Activated CD8-positive, alpha-beta memory T cell treated with anti-CD3 and anti-CD28 coated beads, Interleukin-2, amount 50 U/mL, for 4 hours (primary cell): ENCODE data around the gene VCP.

Source experiments
- DNase-seq: peaks from one replicate; pipeline ENCODE4 v3.0.0-alpha.2; 2020

The VCP gene

DNA sequence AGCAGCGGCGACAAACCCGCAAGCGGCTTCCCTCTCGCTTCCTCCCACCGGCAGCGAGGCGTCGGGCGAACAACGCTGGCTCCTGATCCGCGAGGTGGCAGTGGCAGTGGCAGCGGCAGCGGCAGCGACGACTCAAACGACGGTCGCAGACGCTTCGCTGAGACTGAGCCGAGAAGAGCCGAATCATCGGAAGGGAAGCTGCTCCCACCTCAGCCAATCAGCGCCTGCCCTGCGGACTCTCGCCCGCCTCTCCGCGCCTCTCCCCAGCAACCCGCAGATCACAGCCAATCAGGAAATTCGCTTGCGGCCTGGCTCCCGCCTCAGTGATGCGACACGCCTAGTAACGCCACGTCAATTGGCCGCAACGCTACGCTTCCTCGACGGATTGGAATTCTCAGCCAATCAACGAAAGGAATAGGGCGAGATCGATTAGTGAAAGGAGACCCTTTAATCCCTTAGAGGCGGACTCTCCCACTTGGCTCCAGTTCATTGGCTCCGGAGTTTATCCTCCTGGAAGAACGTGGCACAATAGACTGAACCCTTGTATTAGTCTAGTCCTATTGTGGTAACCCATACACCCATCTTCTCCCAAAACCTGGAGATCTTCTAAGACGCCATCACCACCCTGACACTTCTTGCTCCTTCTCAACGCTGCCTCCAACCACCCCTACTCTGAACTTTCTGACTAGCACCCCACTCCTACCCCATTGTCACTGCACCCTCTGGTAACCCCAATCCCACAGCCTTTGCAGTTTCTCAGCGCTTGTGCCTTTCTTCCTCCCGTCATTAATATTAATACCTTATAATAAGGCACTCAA, at the start of gene VCP:
Gene VCP, minus strand, starts transcription at position 165 of the 818 bp plus-strand sequence. CDS start 272 bp downstream, outside the sequence.
- peak; percentile 95 for DNase-seq

DNA sequence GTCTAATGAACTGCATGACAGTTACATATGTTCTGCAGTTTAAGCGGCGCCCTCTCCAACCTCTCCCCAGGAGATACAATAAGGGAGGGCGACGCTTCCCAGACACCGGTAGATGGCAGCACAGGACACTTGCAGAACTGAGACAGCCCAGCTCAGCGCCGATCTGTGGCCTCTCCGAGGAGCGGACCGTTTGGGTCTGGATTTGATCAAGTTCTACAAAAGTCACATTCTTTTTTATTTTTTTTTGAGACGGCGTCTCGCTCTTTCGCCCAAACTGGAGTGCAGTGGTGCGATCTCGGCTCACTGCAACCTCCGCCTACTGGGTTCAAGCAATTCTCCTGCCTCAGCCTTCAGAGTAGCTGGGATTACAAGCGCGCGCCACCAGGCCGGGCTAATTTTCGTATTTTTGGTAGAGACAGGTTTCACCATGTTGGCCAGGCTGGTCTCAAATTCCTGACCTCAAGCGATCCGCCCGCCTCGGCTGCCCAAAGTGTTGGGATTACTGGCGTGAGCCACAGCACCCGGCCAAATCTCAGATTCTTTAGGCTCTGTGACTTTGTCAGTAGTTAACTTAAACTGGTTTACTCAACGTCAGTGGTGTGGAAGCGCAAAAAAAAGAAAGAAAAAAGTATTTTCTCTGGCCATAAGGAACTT, 44.6 kb upstream of the VCP start:
- DNase-seq, result peak; percentile 86

DNA sequence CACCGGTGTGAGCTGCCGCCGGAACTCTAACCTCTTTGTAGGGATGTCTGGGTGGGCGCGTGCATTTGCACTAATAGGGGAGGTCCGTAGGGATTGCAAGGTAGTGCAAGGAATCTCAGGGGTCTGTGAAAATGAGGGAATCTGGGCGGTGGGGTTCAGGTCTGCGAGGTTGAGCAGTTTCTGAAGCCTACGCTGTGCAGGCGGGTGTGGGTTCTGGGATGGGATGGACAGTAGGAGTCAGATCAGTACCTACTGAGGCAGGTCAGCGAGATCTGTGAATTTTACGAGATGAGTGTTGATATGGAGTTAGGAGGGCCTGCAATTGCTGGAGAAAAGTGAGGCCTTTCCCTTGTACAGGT, 44.1 kb upstream of the VCP start:
- no peak for DNase-seq

DNA sequence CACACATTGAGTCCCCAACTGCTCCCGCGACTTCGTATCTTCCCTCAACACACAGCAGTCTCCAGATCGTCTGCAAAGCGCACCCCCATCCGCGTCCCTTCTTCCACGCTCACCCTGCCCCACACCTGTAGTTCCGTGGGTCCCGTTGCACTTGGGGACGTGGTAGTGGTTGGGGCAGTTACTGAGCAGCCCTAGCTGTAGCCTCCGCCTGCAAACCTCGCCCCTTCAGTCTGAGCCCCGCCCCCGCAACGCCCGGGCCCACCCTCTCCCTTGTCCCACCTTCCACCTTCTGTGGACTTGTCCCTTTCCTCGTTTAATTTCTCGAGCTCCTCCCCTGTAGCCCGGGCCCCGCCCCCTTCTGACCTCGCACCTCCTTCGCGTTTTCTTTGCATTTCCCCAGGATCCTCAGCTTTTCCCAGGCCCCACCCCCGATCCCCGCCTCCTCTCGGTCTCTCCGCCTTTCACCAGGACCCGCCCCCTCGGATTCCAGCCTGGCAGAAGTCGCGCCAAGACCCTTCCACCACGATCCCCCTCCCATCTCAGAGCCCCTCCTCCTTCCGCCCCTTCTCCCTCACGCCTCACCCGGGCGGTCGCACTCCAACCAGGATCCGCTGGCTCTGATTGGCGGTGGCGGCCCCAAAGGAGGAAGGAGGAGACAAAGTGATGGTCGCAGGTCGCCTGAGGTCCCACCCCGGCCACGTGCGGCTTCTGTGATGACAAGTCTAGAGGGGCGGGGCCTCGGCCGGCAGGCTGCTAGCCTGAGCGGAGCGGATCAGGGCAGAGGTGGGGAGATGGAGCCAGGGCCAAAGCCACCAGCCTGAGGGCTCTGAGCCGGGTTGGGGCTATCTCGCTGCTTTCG, 43.5 kb upstream of the VCP start, which contains the start of gene ATOSB:
Gene ATOSB, minus strand, starts transcription at position 183 of the 859 bp plus-strand sequence. CDS start 7,588 bp downstream, outside the sequence.
- peak; percentile 92 for DNase-seq

DNA sequence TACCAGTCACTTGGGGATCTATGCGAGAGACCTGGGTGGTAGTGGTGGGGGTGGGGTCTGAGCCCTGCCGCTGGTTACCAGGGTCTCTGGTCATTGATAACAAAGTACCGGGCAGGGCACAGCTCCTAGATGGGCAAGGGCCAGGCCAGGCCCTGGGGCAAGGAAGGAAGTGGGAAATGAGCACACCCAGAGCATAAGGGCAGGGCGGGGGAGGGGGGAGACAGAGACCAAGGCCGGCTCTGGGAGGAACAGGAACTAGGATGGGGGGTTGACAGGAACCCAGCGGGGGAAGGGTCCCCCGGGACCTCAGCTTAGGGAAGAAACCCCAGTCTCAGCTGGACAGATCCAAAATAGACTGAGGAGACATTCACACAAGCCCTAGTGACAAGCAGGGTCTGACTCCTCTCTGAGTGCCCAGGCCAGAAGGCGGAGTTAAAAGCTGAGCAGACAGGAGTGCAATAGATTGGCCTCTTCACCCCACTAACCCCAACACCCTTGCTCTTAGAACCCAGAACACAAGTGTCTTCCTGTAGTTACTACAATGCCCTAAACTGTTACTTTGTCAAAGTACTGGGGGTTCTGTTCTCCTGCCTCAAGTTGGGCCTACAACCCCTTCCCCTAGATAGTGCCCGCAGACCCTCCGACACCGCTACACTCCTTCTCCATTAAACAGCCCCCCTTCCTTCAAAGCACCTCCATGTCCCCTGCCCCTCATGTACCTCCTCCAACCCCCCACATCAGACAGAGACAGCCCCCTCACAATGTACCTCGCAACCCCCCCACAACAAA, 42.6 kb upstream of the VCP start:
- no peak for DNase-seq

DNA sequence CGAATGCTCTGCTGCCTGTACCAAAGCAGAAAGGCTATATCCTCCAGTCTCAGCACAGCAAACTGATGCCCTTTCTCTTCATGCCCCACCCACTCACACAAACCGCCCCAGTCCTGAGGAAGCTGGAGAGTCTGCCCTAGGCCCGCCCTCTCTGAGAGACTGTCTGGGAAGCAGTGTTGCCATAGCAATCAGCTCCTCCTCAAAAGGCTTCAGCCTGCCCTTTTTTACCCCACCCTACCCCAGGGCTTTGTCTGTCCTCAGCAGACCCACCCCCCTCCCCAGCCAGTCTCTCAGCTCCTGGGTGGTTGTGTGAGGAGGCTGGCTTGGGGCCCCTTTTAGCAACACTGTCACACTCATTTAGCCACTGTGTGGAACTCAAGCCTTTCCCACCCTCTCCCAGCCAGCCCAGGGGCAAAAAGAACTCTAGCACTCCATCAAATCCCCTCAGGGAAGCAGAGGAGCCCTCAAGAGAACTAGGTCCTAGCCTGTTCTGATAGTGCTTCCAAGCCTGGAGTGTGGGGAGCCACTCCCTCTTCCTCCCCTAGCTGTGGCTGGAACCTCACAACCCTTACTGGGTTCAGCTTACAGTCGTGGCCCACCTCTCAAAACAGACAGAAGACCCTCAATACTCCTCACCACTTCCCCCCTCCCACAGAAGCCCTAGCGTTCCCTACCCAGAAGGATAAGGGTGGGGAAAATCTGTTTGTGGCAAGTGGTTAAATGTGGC, 41.9 kb upstream of the VCP start:
- peak; percentile 62 for DNase-seq

DNA sequence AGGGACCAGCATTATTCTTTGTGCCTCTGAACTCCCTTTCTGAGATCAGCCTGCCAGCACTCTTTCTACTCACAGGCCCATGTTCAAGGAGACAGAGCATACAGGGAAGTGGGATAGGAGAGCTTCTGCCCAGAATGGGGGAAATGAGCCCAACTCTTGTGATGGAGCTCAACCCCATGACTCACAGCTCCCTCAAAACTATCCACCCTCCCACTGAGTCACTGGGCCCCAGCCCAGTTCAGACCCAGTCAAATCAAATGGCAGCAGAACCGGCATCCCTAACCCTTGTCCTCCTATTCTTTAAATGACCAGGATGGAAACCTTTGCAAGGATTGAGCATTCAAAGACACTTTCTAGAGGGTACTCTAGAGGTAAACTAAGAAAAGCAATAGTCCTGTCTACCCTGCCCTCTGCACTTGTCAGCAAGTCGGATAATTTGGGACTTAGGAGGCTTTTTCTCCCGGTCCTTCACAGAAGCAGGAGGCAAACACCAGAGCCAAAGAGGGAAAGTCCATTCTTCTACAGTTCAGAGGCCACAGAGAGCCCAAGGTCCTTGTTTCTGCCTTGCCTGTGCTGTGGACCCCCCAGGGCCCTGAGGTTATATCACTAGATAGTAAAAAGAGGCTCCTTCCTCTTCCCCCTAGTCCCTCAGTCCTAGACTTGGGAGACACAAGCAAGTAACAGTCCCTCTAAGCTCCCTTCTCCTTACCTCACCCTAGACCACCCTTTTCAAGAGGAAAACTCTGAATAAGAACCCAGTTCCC, 40.0 kb upstream of the VCP start:
- no peak for DNase-seq

DNA sequence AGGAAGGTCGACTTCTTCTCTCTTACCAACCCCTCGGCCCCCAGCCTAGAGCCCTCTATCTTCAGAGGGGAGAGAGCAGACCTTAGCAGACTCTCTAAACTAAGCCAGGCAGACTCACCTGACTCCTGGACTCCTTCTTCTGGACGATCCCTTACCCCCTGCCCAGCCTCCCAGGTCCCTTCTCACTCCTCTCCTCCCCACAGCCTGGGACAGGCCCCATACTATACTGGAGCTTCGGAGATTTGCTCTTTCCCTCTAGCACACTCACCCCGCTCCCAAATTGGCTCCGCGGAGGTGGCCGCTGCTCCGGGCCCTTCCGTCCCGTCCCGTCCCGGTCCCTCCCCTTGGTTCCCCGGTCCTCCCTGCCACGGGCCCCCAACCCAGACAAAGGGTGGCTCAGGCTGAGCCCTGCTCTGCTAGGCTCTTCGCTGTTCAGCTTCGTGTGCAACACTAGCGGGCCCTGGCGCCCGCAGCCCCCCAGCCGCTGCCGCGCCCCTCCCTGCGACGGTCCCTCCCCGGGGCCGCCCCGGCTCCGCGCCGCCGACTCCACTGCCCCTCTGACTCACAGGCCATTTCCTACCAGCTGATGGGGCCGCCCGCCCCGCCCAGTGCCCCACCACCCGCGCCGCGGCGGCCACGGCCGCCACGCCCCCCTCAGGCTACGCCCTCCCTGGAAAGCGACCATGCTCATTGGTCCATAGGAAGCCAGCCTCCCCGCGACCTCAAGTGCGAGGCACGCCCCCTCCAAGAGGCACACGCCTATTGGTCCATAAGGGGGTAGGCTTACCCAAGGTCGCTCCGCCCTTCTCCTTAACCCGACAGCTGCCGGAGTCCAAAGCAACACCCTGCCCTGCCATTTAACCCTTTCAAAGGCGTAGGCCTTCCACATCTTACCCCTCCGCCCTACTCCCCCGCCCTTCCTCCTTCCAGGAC, 38.8 kb upstream of the VCP start:
- DNase-seq, result peak; percentile 95

DNA sequence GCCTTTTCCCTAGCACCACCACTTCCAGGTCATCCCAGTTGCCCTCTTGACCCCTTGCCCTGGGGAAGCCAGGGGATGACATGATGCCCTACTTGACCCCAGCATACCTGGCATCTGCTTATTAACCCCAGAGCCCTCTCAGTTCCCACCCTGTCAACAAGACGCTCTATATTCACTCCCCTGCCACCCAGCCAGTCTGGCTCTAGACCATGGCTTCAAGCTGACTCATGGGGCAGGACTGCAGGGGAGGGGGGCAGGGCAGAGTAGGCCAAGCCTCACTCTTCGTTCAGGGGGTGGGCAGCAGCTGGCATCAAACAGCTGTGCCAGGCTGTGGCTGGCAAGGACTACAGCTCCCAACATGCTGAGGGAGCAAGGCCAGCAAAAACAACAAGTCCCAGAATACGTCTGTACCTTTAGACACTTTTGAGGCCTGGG, 37.9 kb upstream of the VCP start:
- no peak for DNase-seq

DNA sequence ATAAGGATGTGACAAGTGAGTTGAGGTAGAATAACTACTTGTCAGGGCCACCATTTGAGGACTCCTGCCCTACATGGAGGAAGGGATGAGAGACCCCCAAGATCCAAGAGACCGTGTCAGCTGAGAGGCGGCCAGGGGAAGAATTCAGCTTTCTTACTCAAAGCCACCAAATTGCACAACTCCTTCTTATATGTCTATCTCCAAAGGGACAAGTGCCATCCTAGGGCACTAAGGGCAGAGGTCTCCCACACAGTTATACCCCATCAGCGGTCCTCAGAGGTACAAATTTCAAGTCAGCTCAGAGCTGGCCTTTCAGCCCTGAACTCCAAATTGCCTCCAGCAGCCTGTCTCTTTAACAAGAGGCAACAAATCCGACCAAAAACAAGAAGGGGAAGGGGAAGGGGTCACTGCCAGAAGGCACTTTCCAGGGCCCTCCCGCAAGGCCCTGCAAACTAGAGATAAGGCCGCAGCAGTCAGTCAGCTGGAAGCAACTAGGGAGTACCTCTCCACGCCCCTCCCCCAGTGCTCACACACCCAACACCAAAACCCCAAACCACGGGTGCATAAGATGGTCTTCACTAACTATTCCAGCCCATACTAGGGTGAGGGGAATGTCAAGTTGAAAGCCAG, 36.6 kb upstream of the VCP start:
- DNase-seq, result no peak

DNA sequence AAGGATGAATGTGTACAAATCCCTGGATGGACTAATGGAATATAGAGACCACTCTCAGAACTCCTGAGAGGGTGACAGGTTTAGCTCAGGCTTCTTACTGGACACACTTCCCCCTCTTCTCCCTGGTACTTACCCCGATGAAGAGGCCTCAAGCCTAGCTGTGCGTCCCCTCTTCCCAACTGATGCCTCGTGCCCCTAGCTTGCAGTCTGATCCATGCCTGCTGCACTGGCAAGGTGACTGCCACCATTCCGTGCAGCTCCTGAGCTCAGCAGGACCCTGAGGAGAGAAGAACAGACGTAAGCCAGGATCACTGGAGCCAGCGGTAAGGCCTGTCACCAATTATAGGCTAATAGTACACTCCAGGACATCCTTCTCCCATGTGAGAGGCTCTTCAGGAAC, 36.0 kb upstream of the VCP start:
- DNase-seq, result no peak

DNA sequence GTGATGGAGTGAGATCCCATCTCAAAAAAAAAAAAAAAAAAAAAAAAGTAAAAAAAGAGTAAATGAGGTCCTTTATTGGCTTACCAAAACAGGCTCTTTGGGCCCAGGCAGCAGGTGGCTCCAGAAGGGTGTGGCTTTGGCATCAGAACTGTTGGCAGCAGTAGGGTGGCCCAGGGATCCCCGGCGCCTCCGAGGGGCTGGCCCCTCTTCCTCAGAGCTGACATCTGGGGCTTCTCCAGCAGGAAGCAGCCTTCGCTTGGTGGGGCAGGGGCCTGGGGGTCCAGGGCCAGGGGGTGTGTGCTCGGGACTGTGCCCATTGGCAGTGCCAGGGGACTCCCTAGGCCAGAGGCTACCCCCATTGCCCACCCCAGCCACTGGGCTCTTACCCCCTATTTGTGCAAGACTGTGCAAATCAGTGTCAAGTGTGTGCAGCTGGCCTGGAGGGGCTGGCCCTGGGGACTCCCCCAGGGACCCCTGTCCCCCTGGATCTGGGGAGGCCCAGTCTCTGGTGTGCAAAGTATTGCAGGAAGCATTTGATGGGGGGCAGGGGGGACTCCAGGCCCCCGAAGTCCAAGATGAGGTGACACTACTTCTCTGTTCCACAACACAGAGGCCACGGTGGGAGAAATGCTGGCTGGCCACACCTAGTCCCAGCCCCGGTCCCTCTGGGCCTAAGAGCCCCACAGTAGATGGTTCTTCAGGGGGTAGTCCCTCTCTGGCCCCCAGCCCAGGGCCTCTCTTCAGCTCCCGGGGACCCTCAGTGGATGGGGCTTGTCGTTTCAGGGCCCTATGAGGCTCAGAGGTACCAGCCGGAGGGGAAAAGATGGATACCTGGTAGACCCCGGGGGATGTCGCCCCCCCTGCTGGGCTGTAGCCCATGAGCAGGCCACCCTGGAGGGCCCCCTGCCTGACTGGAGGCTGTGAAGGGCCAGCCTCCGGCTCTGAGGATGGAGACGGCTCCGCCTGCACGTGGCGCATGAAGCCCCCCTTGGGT, 35.2 kb upstream of the VCP start:
- DNase-seq, result no peak

DNA sequence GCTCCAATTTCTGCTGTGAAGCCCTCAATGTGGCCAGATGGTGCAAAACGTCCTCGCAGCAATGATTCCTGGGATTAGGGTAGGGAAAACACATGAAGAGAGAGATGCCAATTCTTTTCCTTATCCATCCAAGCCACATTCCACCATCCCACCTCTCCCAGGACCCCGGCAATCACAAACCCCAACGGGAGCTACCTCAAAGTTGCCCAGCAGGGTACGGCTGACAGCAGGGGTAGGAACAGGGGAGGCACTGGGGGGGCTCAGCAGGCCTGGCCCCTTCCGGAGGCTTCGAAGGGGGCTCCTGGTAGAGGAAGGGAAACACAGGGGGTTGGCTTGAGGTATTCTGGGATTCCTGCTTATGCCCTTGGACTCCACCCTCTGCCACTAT, 33.9 kb upstream of the VCP start:
- no peak for DNase-seq

DNA sequence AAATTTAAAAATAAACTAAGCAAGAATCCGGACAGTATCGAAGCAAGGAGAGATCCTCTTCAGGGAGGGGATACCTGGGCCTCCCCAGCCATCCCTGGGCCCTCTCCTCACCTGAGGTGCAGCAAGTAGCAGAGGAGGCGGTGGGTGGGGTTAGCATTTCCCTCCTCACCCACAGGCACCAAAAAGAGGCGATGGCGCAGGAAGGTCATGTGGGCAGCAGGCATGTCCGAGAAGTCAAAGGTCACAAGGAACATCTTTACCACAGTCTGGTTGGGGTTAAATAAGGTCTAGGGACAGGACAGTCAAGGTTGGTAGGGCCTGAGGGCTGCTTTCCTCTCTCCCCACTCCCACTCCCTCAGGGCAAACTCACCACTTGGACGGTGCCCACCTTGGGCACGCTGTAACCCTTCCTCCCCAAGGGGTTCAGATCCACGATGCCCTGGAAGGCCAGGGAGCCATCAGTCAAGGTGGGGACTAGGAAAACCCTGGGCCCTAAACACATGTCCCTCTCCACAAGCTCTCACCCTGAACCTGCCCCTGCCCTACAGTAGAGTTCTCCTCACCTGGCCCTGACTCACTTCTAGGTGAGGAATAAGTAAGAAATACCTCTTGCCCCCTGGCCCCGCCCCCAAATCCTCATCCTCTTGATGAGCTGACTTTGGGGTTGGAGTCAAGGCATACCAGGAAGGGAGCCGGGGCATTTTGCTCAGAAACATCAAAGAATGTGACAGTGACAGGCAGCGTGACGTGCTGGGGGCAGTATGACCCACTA, 33.3 kb upstream of the VCP start:
- no peak for DNase-seq

DNA sequence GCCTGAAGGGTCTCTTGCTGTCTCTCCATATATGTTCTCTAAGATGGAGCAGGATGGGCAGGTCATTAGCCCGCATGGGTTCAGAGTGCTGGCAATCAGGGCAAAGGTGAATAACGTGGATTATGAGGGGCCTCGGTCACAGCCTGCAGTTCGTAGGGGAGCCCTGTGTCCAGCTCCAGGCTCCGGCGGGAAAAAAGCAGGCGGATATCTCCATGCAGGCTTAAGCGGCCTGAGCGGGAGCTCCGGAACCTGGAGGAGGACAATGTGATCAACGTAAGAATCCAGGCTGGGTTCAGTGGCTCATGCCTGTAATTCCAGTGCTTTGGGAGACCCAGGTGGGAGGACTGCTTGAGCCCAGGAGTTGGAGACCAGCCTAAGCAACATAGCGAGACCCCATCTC, 32.7 kb upstream of the VCP start:
- DNase-seq, result no peak

DNA sequence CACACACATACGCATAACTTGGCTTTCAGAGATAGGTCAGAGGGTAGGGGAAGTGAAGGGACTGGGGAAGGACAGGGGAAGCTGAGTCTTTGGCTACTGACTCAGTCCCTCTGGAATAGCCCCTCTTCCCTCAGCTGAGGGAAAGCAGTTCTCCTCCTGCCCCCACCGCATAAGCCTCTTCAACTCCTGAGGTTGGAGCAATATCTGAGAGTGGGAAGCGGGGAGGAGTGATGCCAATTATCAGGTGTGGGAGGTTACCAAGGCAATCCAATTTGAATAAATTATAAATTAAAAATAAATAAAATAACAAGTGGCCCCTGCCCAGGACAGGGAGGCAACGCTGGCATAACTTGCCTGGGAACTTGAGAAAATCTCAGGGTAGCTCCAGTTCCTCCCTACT, 32.2 kb upstream of the VCP start:
- no peak for DNase-seq

DNA sequence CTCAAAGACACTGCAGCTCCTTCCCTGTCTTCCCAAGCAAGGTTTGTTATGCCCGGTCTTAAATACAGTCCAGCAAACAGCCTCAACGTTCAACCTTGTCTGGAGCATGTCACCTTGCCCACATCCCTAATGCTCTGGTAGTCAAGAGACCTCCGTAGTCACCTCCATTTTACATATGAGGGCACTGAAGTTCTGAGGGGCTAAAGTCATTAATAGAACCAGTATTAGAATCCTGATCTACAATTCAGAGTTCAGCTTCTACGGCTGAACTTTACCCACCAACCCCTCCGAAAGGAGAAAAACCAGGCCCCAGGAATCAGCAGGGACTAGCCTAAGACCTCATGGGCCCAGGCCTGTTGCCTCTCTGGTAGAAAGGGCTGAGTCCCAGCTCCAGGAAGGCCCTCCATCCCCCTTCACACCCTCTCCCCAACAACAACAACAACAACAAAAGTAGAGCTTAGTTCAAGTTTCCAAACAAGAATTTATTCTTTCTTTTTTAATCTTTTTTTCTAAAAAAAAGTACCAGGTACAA, 31.3 kb upstream of the VCP start:
- no peak for DNase-seq
